Caco-2 (cell line): Measurements from ENCODE around the gene PHF21B. TPM values are rescaled to one million over a fixed set of nuclear protein-coding genes. Genes with fewer than 3 reads are reported as not detected.

Experiments
- BruUV-seq: library from RNA; stranded (reverse); fragments of 400-500 nt; replicated peaks from 2 replicates; lab custom pipeline; 2021; lab: Mats Ljungman, UMichigan
- CTCF ChIA-PET: fragments of 300-600 bp; sonication (Branson Sonifier 250); formaldehyde crosslinking; loops from one replicate; lab custom pipeline; 2022; ENCODE audit warnings: antibody characterized with exemption; lab: Charles Lee
- POLR2A ChIA-PET: fragments of 300-600 bp; sonication (Branson Sonifier 250); formaldehyde crosslinking; loops from one replicate; lab custom pipeline; 2022; ENCODE audit warnings: antibody characterized with exemption; lab: Charles Lee
- DNase-seq, 2 experiments: peaks; one replicate each; pipeline versions ENCODE4 v3.0.0 to v3.0.0-alpha.2; 2020 to 2022
- H3K27me3 ChIP-seq: replicated peaks from 2 replicates; pipeline ENCODE4 v1.6.0; 2011; ENCODE audit warnings: low read length; ENCODE audit not compliant: control insufficient read depth, insufficient read depth
- H3K36me3 ChIP-seq: 2 replicates; pipeline ENCODE4 v1.5.1; 2011; ENCODE audit warnings: low read length; ENCODE audit not compliant: control insufficient read depth, insufficient read depth
- H3K4me1 ChIP-seq: fragments of 250-450 bp; sonication (Bioruptor Pico); 2 replicates; pipeline ENCODE4 v1.5.1; 2020; ENCODE audit warnings: mild to moderate bottlenecking
- H3K4me3 ChIP-seq: 2 replicates; pipeline ENCODE4 v1.5.1; 2011; ENCODE audit warnings: low read depth, mild to moderate bottlenecking, control low read depth, low read length
- H3K9me3 ChIP-seq: fragments of 250-450 bp; sonication (Bioruptor Pico); 2 replicates; pipeline ENCODE4 v1.5.1; 2020; ENCODE audit warnings: mild to moderate bottlenecking, moderate library complexity
- H3K27ac Mint-ChIP-seq: one replicate; pipeline ENCODE4 v1.8.0; 2022; ENCODE audit warnings: mixed read lengths; ENCODE audit not compliant: unreplicated experiment
- H3K27me3 Mint-ChIP-seq: one replicate; pipeline ENCODE4 v1.8.0; 2022; ENCODE audit warnings: mixed read lengths; ENCODE audit not compliant: insufficient read depth, unreplicated experiment
- H3K36me3 Mint-ChIP-seq: one replicate; pipeline ENCODE4 v1.8.0; 2022; ENCODE audit warnings: mild to moderate bottlenecking, mixed read lengths; ENCODE audit not compliant: insufficient read depth, unreplicated experiment
- H3K4me1 Mint-ChIP-seq: one replicate; pipeline ENCODE4 v1.8.0; 2022; ENCODE audit warnings: low read depth, mixed read lengths; ENCODE audit not compliant: unreplicated experiment
- H3K4me3 Mint-ChIP-seq: one replicate; pipeline ENCODE4 v1.8.0; 2022; ENCODE audit warnings: mild to moderate bottlenecking, moderate library complexity, mixed read lengths; ENCODE audit not compliant: unreplicated experiment
- H3K9me3 Mint-ChIP-seq: one replicate; pipeline ENCODE4 v1.8.0; 2022; ENCODE audit warnings: mixed read lengths; ENCODE audit not compliant: unreplicated experiment
- intact Hi-C: fragments of 100-400 bp; cut with micrococcal nuclease; formaldehyde crosslinking; loops from one replicate; pipeline ENCODE4 v1.10.0; 2022; ENCODE audit not compliant: unreplicated experiment
- total RNA-seq: library from RNA; stranded (reverse); gene quantifications from 2 replicates; pipeline ENCODE4 v1.2.3, GENCODE V29; 2022
- TF ChIP-seq, protein P1 (sequence below), 2 experiments: fragments of 200-600 bp in 1 of 2; IDR thresholded peaks; 1 replicate in 1 of 2; 2 replicates in 1 of 2; pipeline versions ENCODE4 v1.5.1 to v1.8.0; 2011 to 2022; ENCODE audit warnings: antibody characterized with exemption in 1 of 2, control low read depth in 1 of 2, inconsistent platforms in 1 of 2, low read depth in 1 of 2, low read length in 1 of 2, mild to moderate bottlenecking in 1 of 2, moderate library complexity in 1 of 2; ENCODE audit not compliant: insufficient read depth in 1 of 2, severe bottlenecking in 1 of 2, unreplicated experiment in 1 of 2

PHF21B gene
- total RNA-seq, 1 experiment from 2014 or later, result 0.98 TPM

- TF ChIP-seq, protein P1, sequence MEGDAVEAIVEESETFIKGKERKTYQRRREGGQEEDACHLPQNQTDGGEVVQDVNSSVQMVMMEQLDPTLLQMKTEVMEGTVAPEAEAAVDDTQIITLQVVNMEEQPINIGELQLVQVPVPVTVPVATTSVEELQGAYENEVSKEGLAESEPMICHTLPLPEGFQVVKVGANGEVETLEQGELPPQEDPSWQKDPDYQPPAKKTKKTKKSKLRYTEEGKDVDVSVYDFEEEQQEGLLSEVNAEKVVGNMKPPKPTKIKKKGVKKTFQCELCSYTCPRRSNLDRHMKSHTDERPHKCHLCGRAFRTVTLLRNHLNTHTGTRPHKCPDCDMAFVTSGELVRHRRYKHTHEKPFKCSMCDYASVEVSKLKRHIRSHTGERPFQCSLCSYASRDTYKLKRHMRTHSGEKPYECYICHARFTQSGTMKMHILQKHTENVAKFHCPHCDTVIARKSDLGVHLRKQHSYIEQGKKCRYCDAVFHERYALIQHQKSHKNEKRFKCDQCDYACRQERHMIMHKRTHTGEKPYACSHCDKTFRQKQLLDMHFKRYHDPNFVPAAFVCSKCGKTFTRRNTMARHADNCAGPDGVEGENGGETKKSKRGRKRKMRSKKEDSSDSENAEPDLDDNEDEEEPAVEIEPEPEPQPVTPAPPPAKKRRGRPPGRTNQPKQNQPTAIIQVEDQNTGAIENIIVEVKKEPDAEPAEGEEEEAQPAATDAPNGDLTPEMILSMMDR (IDR thresholded peaks at IDR 0.05; ENCODE audit: insufficient read depth in 1 of 2, low read depth in 1 of 2, low read length in 1 of 2, severe bottlenecking in 1 of 2, unreplicated experiment in 1 of 2), result no peak
- Histone ChIP-seq H3K4me1 (no peaks in the 10 kb centered on the region), H3K36me3 (no peaks in the 10 kb centered on the region), H3K27me3 (peaks cover 1% of the 10 kb centered on the region), H3K4me3 (no peak overlapping the region), H3K9me3 (no peaks in the 10 kb centered on the region)
- no TSS peak for BruUV-seq
- H3K27me3 Mint-ChIP-seq, result peaks cover 17% of the 10 kb centered on the region
- H3K9me3 Mint-ChIP-seq, result no peaks in the 10 kb centered on the region
- POLR2A ChIA-PET, result no interaction called here
- no peaks in the 10 kb centered on the region for H3K4me1 Mint-ChIP-seq
- no peaks in the 10 kb centered on the region for H3K36me3 Mint-ChIP-seq
- H3K4me3 Mint-ChIP-seq, result no peak overlapping the region
- no peak overlapping the region for H3K27ac Mint-ChIP-seq
- intact Hi-C loops, result no loop called here
- no peak for DNase-seq
- CTCF ChIA-PET, result no interaction called here
Observed at GRCh38 chr22:44990328-44990727, 19.5 kb downstream of the PHF21B start.

DNA sequence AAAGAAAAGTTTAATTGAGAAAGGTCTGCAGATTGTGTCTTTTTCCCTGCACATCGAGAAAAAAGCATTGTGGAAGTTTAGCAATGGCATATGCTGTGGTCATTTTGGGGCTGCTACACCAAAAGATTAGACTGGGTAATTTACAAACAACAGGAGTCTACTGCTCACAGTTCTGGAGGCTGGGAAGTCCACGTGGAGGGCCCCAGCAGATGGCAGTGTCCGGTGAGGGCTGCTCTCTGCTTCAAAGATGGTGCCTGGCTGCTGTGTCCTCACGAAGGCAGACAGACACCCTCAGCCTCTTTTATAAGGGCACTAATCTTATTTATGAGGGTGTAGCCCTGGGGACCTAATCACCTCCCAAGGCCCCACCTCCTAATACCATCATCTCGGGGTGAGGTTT, 21.1 kb downstream of the PHF21B start:
- H3K4me1 ChIP-seq, result no peaks in the 10 kb centered on the region
- BruUV-seq, result no TSS peak
- Mint-ChIP-seq H3K4me1 (no peaks in the 10 kb centered on the region), H3K4me3 (no peak overlapping the region), H3K9me3 (peaks cover 8% of the 10 kb centered on the region), H3K27me3 (peaks cover 11% of the 10 kb centered on the region), H3K36me3 (peaks cover 6% of the 10 kb centered on the region), H3K27ac (no peak overlapping the region)
- ChIA-PET CTCF (no interaction called here), POLR2A (no interaction called here)
- peaks cover 1% of the 10 kb centered on the region for H3K27me3 ChIP-seq
- DNase-seq, result peak in 1 of 2 experiments; percentile 34
- intact Hi-C loops, result loop anchor here (5.0 kb wide), 1 partner anchor 94 kb away; no protein-coding TSS in a partner anchor
- no peaks in the 10 kb centered on the region for H3K9me3 ChIP-seq
- TF ChIP-seq, protein P1 (IDR thresholded peaks at IDR 0.05; ENCODE audit: insufficient read depth in 1 of 2, low read depth in 1 of 2, low read length in 1 of 2, severe bottlenecking in 1 of 2, unreplicated experiment in 1 of 2), result peak; percentile 9 to 51
- no peak overlapping the region for H3K4me3 ChIP-seq
- no peaks in the 10 kb centered on the region for H3K36me3 ChIP-seq

- H3K4me1 Mint-ChIP-seq, result no peaks in the 10 kb centered on the region
- peaks cover 1% of the 10 kb centered on the region for H3K27me3 ChIP-seq
- TF ChIP-seq, protein P1 (IDR thresholded peaks at IDR 0.05; ENCODE audit: insufficient read depth in 1 of 2, low read depth in 1 of 2, low read length in 1 of 2, severe bottlenecking in 1 of 2, unreplicated experiment in 1 of 2), result no peak
- no TSS peak for BruUV-seq
- intact Hi-C loops, result loop anchor here (5.0 kb wide), 1 partner anchor 95 kb away; no protein-coding TSS in a partner anchor
- H3K9me3 ChIP-seq, result no peaks in the 10 kb centered on the region
- H3K4me1 ChIP-seq, result no peaks in the 10 kb centered on the region
- H3K27ac Mint-ChIP-seq, result no peak overlapping the region
- no peak overlapping the region for H3K4me3 ChIP-seq
- peaks cover 18% of the 10 kb centered on the region for H3K27me3 Mint-ChIP-seq
- no peak overlapping the region for H3K4me3 Mint-ChIP-seq
- peaks cover 10% of the 10 kb centered on the region for H3K9me3 Mint-ChIP-seq
- ChIA-PET CTCF (interaction anchor here (0.6 to 0.7 kb wide), 2 partner anchors 12 to 129 kb away, joined by 3 to 4 read pairs; no protein-coding TSS in a partner anchor), POLR2A (no interaction called here)
- no peak for DNase-seq
- peaks cover 7% of the 10 kb centered on the region for H3K36me3 Mint-ChIP-seq
- H3K36me3 ChIP-seq, result no peaks in the 10 kb centered on the region
Observed at GRCh38 chr22:44986926-44987325, 22.9 kb downstream of the PHF21B start.
